SK-N-SH (cell line): ENCODE measurements around the gene MTMR12. TPM values are rescaled to one million over a fixed set of nuclear protein-coding genes. Genes with fewer than 3 reads are reported as not detected.

ENCODE experiments used
- CTCF ChIA-PET: fragments of 300-600, 350-600 bp; formaldehyde crosslinking; extraction: SDS; loops from one replicate; lab custom pipeline; 2021; lab: Yijun Ruan, JAX
- POLR2A ChIA-PET: fragments of 350-600 bp; sonication (Branson Sonifier 250); formaldehyde crosslinking; extraction: SDS; loops from one replicate; lab custom pipeline; 2020; ENCODE audit warnings: antibody characterized with exemption, inconsistent platforms; lab: Yijun Ruan, JAX
- DNase-seq: peaks from one replicate; pipeline ENCODE4 v3.0.0; 2012
- H2AFZ ChIP-seq: fragments of 200-600 bp; sonication (generic); 2 replicates; pipeline ENCODE4 v1.8.1; 2016; ENCODE audit warnings: antibody characterized with exemption, mild to moderate bottlenecking, low read depth
- H3F3A ChIP-seq: fragments of 200-600 bp; sonication (generic); replicated peaks from 2 replicates; pipeline ENCODE3; 2016; ENCODE audit warnings: antibody characterized with exemption, mild to moderate bottlenecking; ENCODE audit not compliant: insufficient read depth
- H3K27ac ChIP-seq, 2 experiments: fragments of 200-500 bp in 1 of 2; fragments of 200-600 bp in 1 of 2; sonication (Bioruptor generic) in 1 of 2; sonication (generic), shearing (Covaris generic) in 1 of 2; 2 replicates each; pipeline versions ENCODE4 v1.5.1 to v1.6.1; 2014 to 2016; ENCODE audit warnings: low read depth in 2 of 2, inconsistent platforms in 1 of 2, low read length in 1 of 2, mild to moderate bottlenecking in 1 of 2, mixed read lengths in 1 of 2
- H3K27me3 ChIP-seq: fragments of 200-600 bp; sonication (generic), shearing (Covaris generic); 2 replicates; pipeline ENCODE4 v1.6.1; 2016; ENCODE audit warnings: mixed run types; ENCODE audit not compliant: insufficient read depth
- H3K36me3 ChIP-seq, 2 experiments: fragments of 200-500 bp in 1 of 2; fragments of 200-600 bp in 1 of 2; sonication (Bioruptor generic) in 1 of 2; sonication (generic) in 1 of 2; replicated peaks in 1 of 2; 2 replicates each; pipeline versions ENCODE3 to v1.5.1; 2014 to 2016; ENCODE audit warnings: low read length in 1 of 2, mild to moderate bottlenecking in 1 of 2; ENCODE audit not compliant: insufficient read depth in 2 of 2, control insufficient read depth in 1 of 2
- H3K4me1 ChIP-seq, 2 experiments: fragments of 200-500 bp in 1 of 2; fragments of 200-600 bp in 1 of 2; sonication (Bioruptor generic) in 1 of 2; sonication (generic), shearing (Covaris generic) in 1 of 2; 2 replicates each; pipeline versions ENCODE4 v1.5.1 to v1.6.1; 2014 to 2016; ENCODE audit warnings: low read depth in 1 of 2, low read length in 1 of 2, mixed run types in 1 of 2; ENCODE audit not compliant: insufficient read depth in 2 of 2, control insufficient read depth in 1 of 2
- H3K4me2 ChIP-seq: fragments of 200-600 bp; sonication (generic), shearing (Covaris generic); 2 replicates; pipeline ENCODE4 v1.6.1; 2017; ENCODE audit warnings: mixed run types
- H3K4me3 ChIP-seq, 2 experiments: fragments of 200-500 bp in 1 of 2; fragments of 200-600 bp in 1 of 2; sonication (Bioruptor generic) in 1 of 2; sonication (generic), shearing (Covaris generic) in 1 of 2; 2 replicates each; pipeline versions ENCODE4 v1.5.1 to v1.8.1; 2014 to 2016; ENCODE audit warnings: low read depth in 2 of 2, inconsistent platforms in 1 of 2, low read length in 1 of 2, mild to moderate bottlenecking in 1 of 2, mixed read lengths in 1 of 2, moderate library complexity in 1 of 2
- H3K79me2 ChIP-seq: fragments of 200-600 bp; sonication (generic); 2 replicates; pipeline ENCODE4 v1.8.1; 2017; ENCODE audit warnings: mild to moderate bottlenecking; ENCODE audit not compliant: insufficient read depth
- H3K9ac ChIP-seq: fragments of 200-600 bp; sonication (generic); 2 replicates; pipeline ENCODE4 v1.6.1; 2017; ENCODE audit warnings: mixed run types
- H3K9me2 ChIP-seq: fragments of 200-600 bp; sonication (generic); 2 replicates; pipeline ENCODE4 v1.6.1; 2017; ENCODE audit warnings: mixed run types
- H3K9me3 ChIP-seq: fragments of 200-600 bp; sonication (generic); 2 replicates; pipeline ENCODE4 v1.6.1; 2017; ENCODE audit warnings: mixed run types, mild to moderate bottlenecking, moderate library complexity
- H4K20me1 ChIP-seq: fragments of 200-600 bp; sonication (generic); 2 replicates; pipeline ENCODE4 v1.6.1; 2017; ENCODE audit warnings: mild to moderate bottlenecking, mixed run types; ENCODE audit not compliant: insufficient read depth
- CHD2 ChIP-seq: fragments of 150-350 bp; IDR thresholded peaks from 2 replicates; pipeline ENCODE4 v1.6.1; 2018; ENCODE audit warnings: low read length; ENCODE audit not compliant: partially characterized antibody
- CTCF ChIP-seq: fragments of 200-600 bp; sonication (generic); IDR thresholded peaks from 2 replicates; pipeline ENCODE4 v1.6.1; 2017; ENCODE audit warnings: antibody characterized with exemption, mild to moderate bottlenecking, moderate library complexity
- MAX ChIP-seq: IDR thresholded peaks from 2 replicates; pipeline ENCODE4 v1.4.0; 2012; ENCODE audit warnings: low read depth
- NRF1 ChIP-seq: IDR thresholded peaks from 2 replicates; pipeline ENCODE4 v1.6.1; 2012; ENCODE audit warnings: low read depth, mild to moderate bottlenecking, low read length
- PBX3 ChIP-seq: IDR thresholded peaks from 2 replicates; pipeline ENCODE4; 2012
- POLR2AphosphoS5 ChIP-seq: IDR thresholded peaks from 2 replicates; pipeline ENCODE4 v1.6.1; 2012; ENCODE audit warnings: low read depth, low read length
- RXRA ChIP-seq: IDR thresholded peaks from 2 replicates; pipeline ENCODE4 v1.4.0; 2012; ENCODE audit warnings: low read depth, mild to moderate bottlenecking, borderline replicate concordance
- TAF1 ChIP-seq: IDR thresholded peaks from 2 replicates; pipeline ENCODE4 v1.6.1; 2012; ENCODE audit warnings: low read depth, mild to moderate bottlenecking, low read length, moderate library complexity, borderline replicate concordance
- TEAD4 ChIP-seq: IDR thresholded peaks from 2 replicates; pipeline ENCODE4 v1.4.0; 2012; ENCODE audit warnings: mild to moderate bottlenecking, borderline replicate concordance; ENCODE audit not compliant: insufficient read depth
- USF1 ChIP-seq: IDR thresholded peaks from 2 replicates; pipeline ENCODE4 v1.4.0; 2012; ENCODE audit warnings: low read depth, borderline replicate concordance
- ZBTB33 ChIP-seq: IDR thresholded peaks from 2 replicates; pipeline ENCODE4 v1.4.0; 2012; ENCODE audit warnings: low read depth, borderline replicate concordance
- WGBS: methylation state at CpG from one replicate; pipeline ENCODE4 v1.1.6; 2017; ENCODE audit warnings: low lambda C conversion rate; 5-methylcytosine and 5-hydroxymethylcytosine counted together
- polyA plus RNA-seq, 3 experiments: library from polyadenylated mRNA; depleted of rRNA; stranded (reverse); fragments of >200 nt; gene quantifications; 2 replicates each; pipeline ENCODE4 v1.2.3, GENCODE V29; 2012

The MTMR12 gene
- polyA plus RNA-seq, 1 of the 3 experiments (the other 2 are of a cell fraction): 10.9 TPM

- H3K4me3 ChIP-seq: no peak overlapping the region
- TF ChIP-seq ZBTB33 (no peak), RXRA (no peak), USF1 (no peak), NRF1 (no peak), CTCF (no peak), CHD2 (no peak), TAF1 (no peak), PBX3 (no peak)
Measured at GRCh38 chr5:32362527-32362926, 49.8 kb upstream of the MTMR12 start.

GRCh38 chr5:32360906-32361305, 48.2 kb upstream of the MTMR12 start:
- CTCF ChIA-PET: interaction anchor here (1.0 kb wide), 1 partner anchor 129 kb away, joined by 3 read pairs; no protein-coding TSS in a partner anchor

More at GRCh38 chr5:32362527-32362926, 49.8 kb upstream of the MTMR12 start:
- CTCF ChIA-PET: no interaction called here
- no peaks in the 10 kb centered on the region for H4K20me1 ChIP-seq
- no peaks in the 10 kb centered on the region for H3K4me1 ChIP-seq
- peaks cover 34 to 70% of the 10 kb centered on the region in 2 experiments for H3K36me3 ChIP-seq
- DNase-seq: no peak
- no peak overlapping the region for H3K9ac ChIP-seq
- H3F3A ChIP-seq: peaks cover 9% of the 10 kb centered on the region
- 0 out of 2 replicates have a peak, but pooled peaks cover 5% of the 10 kb centered on the region for H3K79me2 ChIP-seq
- POLR2A ChIA-PET: no interaction called here
- no peak overlapping the region for H2AFZ ChIP-seq
- H3K4me2 ChIP-seq: no peak overlapping the region
- no peaks in the 10 kb centered on the region for H3K27me3 ChIP-seq
- H3K9me2 ChIP-seq: no peaks in the 10 kb centered on the region
- H3K9me3 ChIP-seq: no peaks in the 10 kb centered on the region
- 93% methylated on average over 4 of the region's 4 CpGs for WGBS
- H3K27ac ChIP-seq: no peak overlapping the region

More at GRCh38 chr5:32360906-32361305, 48.2 kb upstream of the MTMR12 start:
- WGBS: 98% methylated on average over 4 of the region's 4 CpGs
- no peak overlapping the region for H3K4me2 ChIP-seq
- no peak overlapping the region for H2AFZ ChIP-seq
- H3F3A ChIP-seq: peaks cover 11% of the 10 kb centered on the region
- DNase-seq: no peak
- no peak overlapping the region for H3K4me3 ChIP-seq
- TF ChIP-seq TEAD4: no peak
- TF ChIP-seq MAX: no peak
- TF ChIP-seq POLR2AphosphoS5: no peak
- TF ChIP-seq, all 33 proteins: peak for 0
- no peak overlapping the region for H3K9ac ChIP-seq
- H3K9me2 ChIP-seq: no peaks in the 10 kb centered on the region
- H3K27me3 ChIP-seq: no peaks in the 10 kb centered on the region
- no peaks in the 10 kb centered on the region for H3K9me3 ChIP-seq
- 0 out of 2 replicates have a peak, but pooled peaks cover 5% of the 10 kb centered on the region for H3K79me2 ChIP-seq
- H3K27ac ChIP-seq: no peak overlapping the region
- H3K36me3 ChIP-seq: peaks cover 34 to 76% of the 10 kb centered on the region in 2 experiments
- H3K4me1 ChIP-seq: no peaks in the 10 kb centered on the region
- POLR2A ChIA-PET: no interaction called here
- H4K20me1 ChIP-seq: no peaks in the 10 kb centered on the region
